Mucosa of descending colon (tissue), 3 donors: ENCODE results near the gene ZNF8. TPM values are rescaled to one million over a fixed set of nuclear protein-coding genes. Genes with fewer than 3 reads are reported as not detected.
A peak's percentile ranks its signal among the peaks of the same experiment; 100 is the strongest.

Experiments used
- ATAC-seq: fragments of 200-7000 bp; cut with Tn5 transposase; one replicate; pipeline ENCODE4 v1.9.1; 2020; ENCODE audit warnings: mild to moderate bottlenecking, moderate library complexity
- DNase-seq, 3 donors: peaks; one replicate each; pipeline ENCODE4 v3.0.0-alpha.2; 2020
- H3K36me3 ChIP-seq: fragments of 200-600 bp; one replicate; pipeline ENCODE4 v1.8.0; 2021; ENCODE audit warnings: low read depth, mild to moderate bottlenecking
- H3K4me1 ChIP-seq: fragments of 200-600 bp; one replicate; pipeline ENCODE4 v1.8.0; 2021; ENCODE audit warnings: low read depth, mild to moderate bottlenecking
- H3K4me3 ChIP-seq: fragments of 200-600 bp; one replicate; pipeline ENCODE4 v1.8.0; 2021; ENCODE audit warnings: mild to moderate bottlenecking
- H3K9me3 ChIP-seq: fragments of 200-600 bp; one replicate; pipeline ENCODE4 v1.8.0; 2021; ENCODE audit warnings: mild to moderate bottlenecking
- CTCF ChIP-seq: fragments of 200-600 bp; IDR thresholded peaks from one replicate; pipeline ENCODE4 v1.8.0; 2022; ENCODE audit warnings: antibody characterized with exemption, mild to moderate bottlenecking
- intact Hi-C, 2 donors: fragments of 100-400 bp; cut with DNase I in 1 of 2; cut with micrococcal nuclease in 1 of 2; formaldehyde crosslinking; loops; one replicate each; pipeline versions ENCODE4 v1.11.0 to v1.11.1; 2022; cut with DNase I, micrococcal nuclease
- long read RNA-seq, 2 donors: library from polyadenylated mRNA; unstranded; transcript quantifications; one replicate each; pipeline ENCODE4 v2.0.0, GENCODE V29; 2019 to 2021
- total RNA-seq, 3 donors: library from RNA; stranded (reverse); fragmentation: NEBNext Ultra II Directional in 2 of 3; extraction: Animal tissue kit (Norgen Biotek cat#: 25700) in 2 of 3; gene quantifications; one replicate each; pipeline versions ENCODE4 v1.2.1 to v1.2.4, GENCODE V29; 2021 to 2023
- donor health status: DM: no; HTN: no; CAD: no; lungs with moderate emphysema.
- donor health status: DM: no; HTN: no; CAD: no.
- donor health status: DM: no; HTN: yes; CAD: no.

ZNF8 gene
- 1 to 10 TPM; 3.6 to 7.9 (median 3.8) TPM for total RNA-seq
- long read RNA-seq, donor 1, full-length matches to known transcripts: 2 of 3 reads
- long read RNA-seq, donor 1, partial matches to known transcripts: 0 of 3 reads
- long read RNA-seq, donor 1, other reads (novel, unspliced or antisense): 1 of 3 reads
- long read RNA-seq, donor 2, partial matches to known transcripts: 0 of 2 reads
- long read RNA-seq, donor 2, other reads (novel, unspliced or antisense): 2 of 2 reads

- H3K4me3 ChIP-seq: peak within 1 kb of the TSS; percentile 80
- peak; percentile 98 to 99 (median 98) for DNase-seq
- peaks cover 36% of the 10 kb centered on the region for H3K9me3 ChIP-seq
- TF ChIP-seq CTCF: no peak
- peak; percentile 98 for ATAC-seq
- no peaks in the 10 kb centered on the region for H3K36me3 ChIP-seq
- intact Hi-C loops: no loop called here
- H3K4me1 ChIP-seq: no peaks in the 10 kb centered on the region
Observed at GRCh38 chr19:58278541-58279041, at the start of gene ZNF8. ZNF8 (plus strand) TSS chr19:58278955; CDS start chr19:58279082, 127 bp downstream.

- H3K4me3 ChIP-seq: peak overlapping the region; percentile 51
- H3K36me3 ChIP-seq: peaks cover 10% of the 10 kb centered on the region
- no peak for TF ChIP-seq CTCF
- ATAC-seq: peak; percentile 20
- H3K4me1 ChIP-seq: peaks cover 10% of the 10 kb centered on the region
- intact Hi-C loops: no loop called here
- peak in 2 of 3 donors; percentile 6 to 29 for DNase-seq
- H3K9me3 ChIP-seq: peaks cover 70% of the 10 kb centered on the region
Observed at GRCh38 chr19:58229255-58229639, 49.5 kb upstream of the ZNF8 start.

DNA sequence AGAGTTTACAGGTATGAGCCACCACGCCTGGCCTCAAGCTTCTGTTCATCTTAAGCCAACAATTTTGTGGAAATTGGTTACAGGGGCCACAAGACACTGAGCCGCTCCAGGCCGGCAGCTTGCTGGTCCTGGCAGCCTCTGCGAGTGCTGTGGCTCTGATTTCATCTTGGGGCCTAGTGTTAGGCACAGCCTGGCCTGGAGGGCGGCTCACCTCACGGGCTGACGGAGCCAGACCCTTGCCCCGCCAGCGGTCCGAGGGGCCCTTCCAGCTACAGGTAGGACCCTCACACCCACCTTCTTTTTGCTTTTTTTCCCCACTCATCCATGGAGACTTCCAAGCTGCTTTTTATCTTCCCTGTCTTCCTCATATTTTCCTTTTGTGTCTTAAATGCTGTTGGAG, 41.4 kb upstream of the ZNF8 start:
- Histone ChIP-seq H3K4me1 (no peaks in the 10 kb centered on the region), H3K36me3 (peaks cover 13% of the 10 kb centered on the region), H3K9me3 (peaks cover 99% of the 10 kb centered on the region), H3K4me3 (no peak overlapping the region)
- TF ChIP-seq CTCF: no peak
- DNase-seq: no peak
- intact Hi-C loops: no loop called here
- ATAC-seq: no peak

GRCh38 chr19:58243351-58243750, 35.4 kb upstream of the ZNF8 start:
- no peak for ATAC-seq
- TF ChIP-seq CTCF: no peak
- DNase-seq: no peak
- Histone ChIP-seq H3K36me3 (peaks cover 46% of the 10 kb centered on the region), H3K9me3 (peaks cover 100% of the 10 kb centered on the region), H3K4me3 (no peak overlapping the region), H3K4me1 (no peaks in the 10 kb centered on the region)
- intact Hi-C loops: no loop called here

DNA sequence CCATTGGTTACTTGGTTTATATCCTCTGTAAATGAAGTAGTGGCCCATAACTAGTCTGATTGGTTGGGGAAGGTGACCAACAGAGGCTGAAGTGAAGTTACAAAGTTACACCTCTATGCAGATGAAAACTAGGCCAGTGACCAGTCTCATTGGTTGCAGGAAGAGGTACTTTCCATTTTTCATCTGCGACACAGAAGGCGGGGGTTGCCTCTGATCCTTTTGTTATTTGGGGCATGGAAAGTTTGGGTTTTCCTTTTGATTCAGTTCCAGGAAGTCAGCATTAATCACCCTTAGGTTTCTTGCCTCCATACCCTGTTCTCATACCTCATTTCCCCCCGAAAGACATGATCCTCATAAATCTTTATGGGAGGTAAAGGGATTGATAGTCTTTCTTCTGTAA, 29.9 kb upstream of the ZNF8 start:
- H3K36me3 ChIP-seq: peaks cover 45% of the 10 kb centered on the region
- peaks cover 100% of the 10 kb centered on the region for H3K9me3 ChIP-seq
- no peak overlapping the region for H3K4me3 ChIP-seq
- intact Hi-C loops: no loop called here
- ATAC-seq (no peak), DNase-seq (no peak)
- no peak for TF ChIP-seq CTCF
- H3K4me1 ChIP-seq: no peaks in the 10 kb centered on the region
